Lower lobe of right lung (tissue), 2 donors: ENCODE data around the gene MAN2A2. TPM values are rescaled to one million over a fixed set of nuclear protein-coding genes. Genes with fewer than 3 reads are reported as not detected.
A peak's percentile ranks its signal among the peaks of the same experiment; 100 is the strongest.

ENCODE experiments used
- ATAC-seq, 2 donors: fragments of 200-7000 bp; cut with Tn5 transposase; one replicate each; pipeline ENCODE4 v1.9.1; 2020 to 2022; ENCODE audit warnings: mild to moderate bottlenecking in 2 of 2, moderate library complexity in 2 of 2
- DNase-seq: peaks from one replicate; pipeline ENCODE4 v3.0.0-alpha.2; 2020
- H3K27ac ChIP-seq: fragments of 200-600 bp; one replicate; pipeline ENCODE4 v1.8.0; 2022
- H3K27me3 ChIP-seq: fragments of 200-600 bp; one replicate; pipeline ENCODE4 v1.8.0; 2022; ENCODE audit warnings: low read depth
- H3K36me3 ChIP-seq: fragments of 200-600 bp; one replicate; pipeline ENCODE4 v1.8.0; 2022; ENCODE audit warnings: mild to moderate bottlenecking
- H3K4me1 ChIP-seq: fragments of 200-600 bp; one replicate; pipeline ENCODE4 v1.8.0; 2022
- H3K4me3 ChIP-seq: fragments of 200-600 bp; one replicate; pipeline ENCODE4 v1.8.0; 2022; ENCODE audit warnings: mild to moderate bottlenecking
- H3K9me3 ChIP-seq: fragments of 200-600 bp; one replicate; pipeline ENCODE4 v1.8.0; 2022
- intact Hi-C: fragments of 100-400 bp; cut with DNase I; formaldehyde crosslinking; loops from one replicate; pipeline ENCODE4 v1.11.0; 2022
- total RNA-seq: library from RNA; stranded (reverse); fragmentation: NEBNext Ultra II Directional; extraction: Animal tissue kit (Norgen Biotek cat#: 25700); gene quantifications from one replicate; pipeline ENCODE4 v1.2.1, GENCODE V29; 2021
- TF ChIP-seq, protein P1 (sequence below): fragments of 200-600 bp; IDR thresholded peaks from one replicate; pipeline ENCODE4 v1.8.0; 2022; ENCODE audit warnings: antibody characterized with exemption, mild to moderate bottlenecking
- donor health status: DM: no; HTN: yes; CAD: no; lungs with severe emphysema.

Gene MAN2A2
- total RNA-seq, 1 donor from 2014 or later, result 96.9 TPM

DNA sequence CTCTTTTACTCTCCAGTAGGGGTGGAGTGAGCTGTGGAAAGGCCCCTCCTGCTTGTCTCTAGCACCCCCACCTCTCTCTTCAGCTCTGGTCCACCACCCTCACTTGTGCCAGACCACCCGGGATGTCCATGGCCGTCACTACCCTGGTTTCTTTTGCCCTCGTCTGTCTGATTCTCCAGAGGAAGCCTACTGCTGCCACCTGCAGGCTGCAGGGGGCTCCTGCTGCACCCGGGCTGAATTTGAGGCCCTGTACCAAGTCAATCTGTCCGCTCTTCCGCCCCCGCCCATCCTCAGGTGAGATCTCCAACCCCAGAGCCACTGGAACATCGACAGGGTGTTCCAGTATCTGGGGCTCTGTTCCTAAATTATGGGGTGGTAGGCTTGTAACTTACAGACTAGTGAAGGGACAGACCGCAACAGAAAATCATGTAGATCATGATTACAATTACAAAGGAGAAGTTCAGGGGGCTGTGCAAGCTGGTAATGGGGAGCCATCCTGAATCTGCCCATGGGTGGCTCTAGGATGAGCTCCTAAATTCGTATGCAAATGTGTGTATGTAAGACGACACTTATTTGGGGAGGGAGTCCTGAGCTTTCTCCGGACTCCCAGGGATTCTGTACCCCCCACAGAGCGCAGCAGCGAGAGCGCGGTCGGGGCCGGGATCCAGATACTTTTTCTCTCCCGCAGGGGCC, 31.3 kb downstream of the MAN2A2 start:
- H3K4me1 ChIP-seq, result peaks cover 52% of the 10 kb centered on the region
- ATAC-seq, result peak; percentile 65 to 71

DNA sequence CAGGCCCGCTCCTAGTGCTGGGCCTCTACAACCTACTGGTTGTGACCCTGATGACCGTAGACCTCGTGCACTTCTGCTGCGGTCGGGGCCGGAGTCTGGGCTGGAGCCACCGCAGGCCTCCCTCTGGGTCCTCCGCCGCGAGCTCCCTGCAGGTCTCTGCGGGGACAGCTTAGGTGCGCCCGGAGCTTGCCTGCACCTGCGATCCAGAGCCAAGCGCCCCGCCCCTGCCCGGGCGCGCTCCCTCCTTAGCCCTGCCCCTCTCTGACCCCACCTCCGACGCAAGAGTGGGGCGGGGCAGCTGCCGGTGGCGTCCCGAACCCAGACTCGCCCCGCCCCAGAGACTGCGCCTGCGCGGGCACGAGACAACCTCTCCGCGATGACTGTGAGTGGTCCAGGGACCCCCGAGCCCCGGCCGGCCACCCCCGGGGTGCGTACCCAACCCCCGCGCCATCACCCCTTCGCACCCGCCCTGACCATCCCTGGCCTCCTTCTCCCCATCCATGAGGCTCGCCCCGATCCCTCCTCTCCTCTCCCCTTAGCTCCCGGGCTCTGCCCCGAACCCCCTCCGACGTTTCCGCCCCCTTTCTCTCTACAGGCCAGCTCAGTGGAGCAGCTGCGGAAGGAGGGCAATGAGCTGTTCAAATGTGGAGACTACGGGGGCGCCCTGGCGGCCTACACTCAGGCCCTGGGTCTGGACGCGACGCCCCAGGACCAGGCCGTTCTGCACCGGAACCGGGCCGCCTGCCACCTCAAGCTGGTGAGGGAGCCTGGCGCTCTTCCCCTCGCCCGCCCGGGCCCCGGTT, 32.0 kb downstream of the MAN2A2 start, which contains the start of gene UNC45A:
UNC45A (plus strand) TSS at position 337 of the 803 bp plus-strand sequence; CDS start at position 377, 40 bp downstream.
- intact Hi-C loops, result no loop called here
- Histone ChIP-seq H3K27ac (peak within 1 kb of the TSS; percentile 76), H3K4me3 (peak within 1 kb of the TSS; percentile 70), H3K27me3 (no peaks in the 10 kb centered on the region), H3K4me1 (peaks cover 49% of the 10 kb centered on the region), H3K36me3 (peaks cover 29% of the 10 kb centered on the region), H3K9me3 (no peaks in the 10 kb centered on the region)
- DNase-seq, result peak; percentile 95
- peak; percentile 91 to 92 for ATAC-seq
- TF ChIP-seq, protein P1, sequence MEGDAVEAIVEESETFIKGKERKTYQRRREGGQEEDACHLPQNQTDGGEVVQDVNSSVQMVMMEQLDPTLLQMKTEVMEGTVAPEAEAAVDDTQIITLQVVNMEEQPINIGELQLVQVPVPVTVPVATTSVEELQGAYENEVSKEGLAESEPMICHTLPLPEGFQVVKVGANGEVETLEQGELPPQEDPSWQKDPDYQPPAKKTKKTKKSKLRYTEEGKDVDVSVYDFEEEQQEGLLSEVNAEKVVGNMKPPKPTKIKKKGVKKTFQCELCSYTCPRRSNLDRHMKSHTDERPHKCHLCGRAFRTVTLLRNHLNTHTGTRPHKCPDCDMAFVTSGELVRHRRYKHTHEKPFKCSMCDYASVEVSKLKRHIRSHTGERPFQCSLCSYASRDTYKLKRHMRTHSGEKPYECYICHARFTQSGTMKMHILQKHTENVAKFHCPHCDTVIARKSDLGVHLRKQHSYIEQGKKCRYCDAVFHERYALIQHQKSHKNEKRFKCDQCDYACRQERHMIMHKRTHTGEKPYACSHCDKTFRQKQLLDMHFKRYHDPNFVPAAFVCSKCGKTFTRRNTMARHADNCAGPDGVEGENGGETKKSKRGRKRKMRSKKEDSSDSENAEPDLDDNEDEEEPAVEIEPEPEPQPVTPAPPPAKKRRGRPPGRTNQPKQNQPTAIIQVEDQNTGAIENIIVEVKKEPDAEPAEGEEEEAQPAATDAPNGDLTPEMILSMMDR, result no peak

More for the DNA sequence above, 31.3 kb downstream of the MAN2A2 start:
- Histone ChIP-seq H3K27me3 (no peaks in the 10 kb centered on the region), H3K4me3 (peak overlapping the region; percentile 70), H3K36me3 (peaks cover 22% of the 10 kb centered on the region), H3K27ac (peak overlapping the region; percentile 76), H3K9me3 (no peaks in the 10 kb centered on the region)
- peak; percentile 91 for DNase-seq
- intact Hi-C loops, result no loop called here
- TF ChIP-seq, protein P1, result peak; percentile 89

DNA sequence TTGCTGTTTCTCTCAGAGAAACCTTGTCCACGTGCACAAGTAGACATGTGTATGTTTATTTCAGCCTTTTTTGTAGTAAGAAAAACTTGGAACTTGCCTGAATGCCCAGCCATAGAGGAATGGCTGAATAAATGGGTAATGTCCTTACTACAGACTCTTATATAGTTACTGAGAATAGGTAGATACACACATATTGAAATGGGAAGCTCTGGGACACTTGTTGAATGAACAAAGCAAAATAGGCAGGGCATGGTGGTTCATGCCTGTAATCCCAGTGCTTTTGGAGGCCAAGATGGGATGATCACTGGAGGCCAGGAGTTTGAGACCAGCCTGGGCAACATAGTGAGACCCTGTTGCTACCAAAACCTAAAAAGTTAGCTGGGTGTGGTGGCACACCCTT, 33.7 kb downstream of the MAN2A2 start:
- DNase-seq (no peak), ATAC-seq (no peak)
- intact Hi-C loops, result no loop called here
- H3K9me3 ChIP-seq, result no peaks in the 10 kb centered on the region
- H3K36me3 ChIP-seq, result peaks cover 46% of the 10 kb centered on the region
- no peak overlapping the region for H3K27ac ChIP-seq
- TF ChIP-seq, protein P1, result no peak
- no peak overlapping the region for H3K4me3 ChIP-seq
- H3K27me3 ChIP-seq, result no peaks in the 10 kb centered on the region
- peaks cover 34% of the 10 kb centered on the region for H3K4me1 ChIP-seq

DNA sequence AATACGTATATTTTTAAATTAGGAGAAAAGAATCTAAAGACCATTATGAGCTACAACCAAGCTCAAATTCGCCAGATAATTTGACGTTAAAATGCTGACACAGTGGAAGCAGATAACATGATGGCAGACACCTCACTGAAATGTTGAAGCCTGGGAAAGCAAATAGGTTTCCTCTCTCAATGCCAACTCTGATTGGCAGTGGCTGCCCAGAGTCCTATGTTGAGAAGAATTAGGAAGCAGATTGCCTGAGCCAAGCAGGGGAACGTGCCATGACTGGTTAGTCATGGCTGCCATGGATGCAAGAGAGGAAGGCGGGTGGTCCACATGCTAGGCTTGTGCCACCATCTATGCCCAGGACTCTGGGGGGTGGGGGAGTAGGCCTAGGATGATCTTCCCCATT, 35.2 kb downstream of the MAN2A2 start:
- DNase-seq, result no peak
- intact Hi-C loops, result no loop called here
- no peak for ATAC-seq
- H3K9me3 ChIP-seq, result no peaks in the 10 kb centered on the region
- peaks cover 60% of the 10 kb centered on the region for H3K36me3 ChIP-seq
- H3K4me3 ChIP-seq, result no peak overlapping the region
- H3K27ac ChIP-seq, result no peak overlapping the region
- H3K27me3 ChIP-seq, result no peaks in the 10 kb centered on the region
- H3K4me1 ChIP-seq, result peaks cover 26% of the 10 kb centered on the region
- TF ChIP-seq, protein P1, result no peak

DNA sequence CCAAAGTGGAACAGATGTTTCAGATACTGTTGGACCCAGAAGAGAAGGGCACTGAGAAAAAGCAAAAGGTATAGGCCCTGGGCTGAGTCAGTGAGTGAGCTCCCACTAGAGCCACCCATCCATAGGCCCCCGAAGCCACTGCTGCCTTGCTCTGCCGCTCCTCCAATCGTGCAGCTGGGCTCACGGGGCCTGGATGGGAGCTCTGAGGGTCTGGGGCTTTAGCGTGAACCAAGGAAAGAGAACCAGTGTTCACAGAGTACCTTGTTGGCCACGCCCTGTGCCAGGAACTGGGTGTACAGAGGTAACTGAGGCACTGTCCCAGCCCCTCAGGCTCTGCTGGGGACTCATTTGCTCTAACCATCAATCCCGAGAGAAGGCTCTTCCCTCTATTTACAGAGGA, 36.7 kb downstream of the MAN2A2 start:
- H3K27ac ChIP-seq, result no peak overlapping the region
- intact Hi-C loops, result no loop called here
- H3K36me3 ChIP-seq, result peaks cover 75% of the 10 kb centered on the region
- H3K4me1 ChIP-seq, result peaks cover 14% of the 10 kb centered on the region
- DNase-seq (no peak), ATAC-seq (no peak)
- H3K4me3 ChIP-seq, result no peak overlapping the region
- H3K27me3 ChIP-seq, result no peaks in the 10 kb centered on the region
- no peaks in the 10 kb centered on the region for H3K9me3 ChIP-seq
- TF ChIP-seq, protein P1, result no peak
